Measurements from ENCODE around the gene PTCHD4. TPM values are rescaled to one million over a fixed set of nuclear protein-coding genes. Genes with fewer than 3 reads are reported as not detected.
"Not testable (repeated sequence)": the region's sequence is repeated elsewhere in the genome, so short reads cannot be mapped to it uniquely, and the experiment has no call there.

Gene PTCHD4
- total RNA-seq, 4 donors from 2014 or later = 2.7 to 4.2 (median 3.0) TPM

DNA sequence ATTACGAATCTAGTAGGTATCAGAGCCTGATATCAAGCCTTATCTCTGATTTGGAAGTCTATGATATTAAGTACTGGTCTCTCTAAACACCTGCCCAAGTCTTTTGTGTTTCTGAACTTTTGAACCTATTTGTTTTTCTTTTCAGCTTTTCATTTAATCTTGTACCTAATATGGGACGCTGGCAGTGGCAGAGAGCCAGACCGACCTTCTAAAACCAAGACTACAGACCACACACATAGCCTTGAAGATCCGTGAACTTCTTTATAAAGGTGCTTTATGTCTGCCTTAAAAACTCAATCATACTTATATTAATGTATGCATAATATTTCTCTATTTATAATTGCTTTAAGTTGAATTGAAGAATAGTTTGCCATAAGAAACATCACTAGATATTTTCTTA, 12.6 kb upstream of the PTCHD4 start:
- H3K27me3 ChIP-seq = no peaks in the 10 kb centered on the region
- WGBS, 2 donors = 57 to 70% methylated on average over 4 of the region's 4 CpGs

DNA sequence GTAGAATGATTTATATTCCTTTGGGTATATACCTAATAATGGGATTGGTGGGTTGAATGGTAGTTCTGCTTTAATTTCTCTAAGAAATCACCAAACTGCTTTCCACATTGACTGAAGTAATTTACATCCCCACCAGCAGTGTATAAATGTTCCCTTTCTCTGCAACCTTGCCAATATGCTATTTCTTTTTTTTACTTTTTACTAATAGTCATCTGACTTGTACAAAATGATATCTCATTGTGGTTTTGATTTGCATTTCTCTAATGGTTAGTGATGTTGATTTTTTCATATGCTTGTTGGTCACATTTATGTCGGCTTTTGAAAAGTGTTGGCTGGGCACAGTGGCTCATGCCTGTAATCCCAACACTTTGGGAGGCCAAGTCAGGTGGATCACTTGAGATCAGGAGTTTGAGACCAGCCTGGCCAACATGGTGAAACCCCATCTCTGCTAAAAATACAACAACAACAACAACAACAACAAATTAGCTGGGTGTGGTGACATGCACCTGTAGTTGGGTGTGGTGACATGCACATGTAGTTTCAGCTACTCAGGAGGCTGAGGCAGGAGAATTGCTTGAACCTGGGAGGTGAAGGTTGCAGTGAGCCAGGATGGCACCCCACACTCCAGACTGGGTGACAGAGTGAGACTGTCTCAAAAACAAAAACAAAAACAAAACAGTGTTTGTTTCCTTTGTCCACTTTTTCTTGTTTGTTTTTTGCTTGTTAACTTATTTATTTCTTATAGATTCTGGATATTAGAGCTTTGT, 11.2 kb upstream of the PTCHD4 start:
- WGBS, 2 donors = 44 to 83% methylated on average over 1 of the region's 1 CpG
- H3K9me3 ChIP-seq; H3K4me1 ChIP-seq; DNase-seq (ENCODE audit: low spot score in 2 of 2); H3K27ac ChIP-seq; H3K4me3 ChIP-seq; H3K27me3 ChIP-seq; H3K36me3 ChIP-seq: not testable (repeated sequence)

More for the DNA sequence above, 12.6 kb upstream of the PTCHD4 start:
- no peak for TF ChIP-seq EP300 (IDR thresholded peaks at IDR 0.05)
- TF ChIP-seq, protein P1, sequence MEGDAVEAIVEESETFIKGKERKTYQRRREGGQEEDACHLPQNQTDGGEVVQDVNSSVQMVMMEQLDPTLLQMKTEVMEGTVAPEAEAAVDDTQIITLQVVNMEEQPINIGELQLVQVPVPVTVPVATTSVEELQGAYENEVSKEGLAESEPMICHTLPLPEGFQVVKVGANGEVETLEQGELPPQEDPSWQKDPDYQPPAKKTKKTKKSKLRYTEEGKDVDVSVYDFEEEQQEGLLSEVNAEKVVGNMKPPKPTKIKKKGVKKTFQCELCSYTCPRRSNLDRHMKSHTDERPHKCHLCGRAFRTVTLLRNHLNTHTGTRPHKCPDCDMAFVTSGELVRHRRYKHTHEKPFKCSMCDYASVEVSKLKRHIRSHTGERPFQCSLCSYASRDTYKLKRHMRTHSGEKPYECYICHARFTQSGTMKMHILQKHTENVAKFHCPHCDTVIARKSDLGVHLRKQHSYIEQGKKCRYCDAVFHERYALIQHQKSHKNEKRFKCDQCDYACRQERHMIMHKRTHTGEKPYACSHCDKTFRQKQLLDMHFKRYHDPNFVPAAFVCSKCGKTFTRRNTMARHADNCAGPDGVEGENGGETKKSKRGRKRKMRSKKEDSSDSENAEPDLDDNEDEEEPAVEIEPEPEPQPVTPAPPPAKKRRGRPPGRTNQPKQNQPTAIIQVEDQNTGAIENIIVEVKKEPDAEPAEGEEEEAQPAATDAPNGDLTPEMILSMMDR (IDR thresholded peaks at IDR 0.05) = no peak
- no peak for TF ChIP-seq POLR2A (IDR thresholded peaks at IDR 0.05)
- Histone ChIP-seq H3K4me3 (no peak overlapping the region), H3K4me1 (no peaks in the 10 kb centered on the region), H3K36me3 (no peaks in the 10 kb centered on the region), H3K9me3 (no peaks in the 10 kb centered on the region), H3K27ac (no peak overlapping the region)
- no peak for DNase-seq (ENCODE audit: low spot score in 2 of 2)

DNA sequence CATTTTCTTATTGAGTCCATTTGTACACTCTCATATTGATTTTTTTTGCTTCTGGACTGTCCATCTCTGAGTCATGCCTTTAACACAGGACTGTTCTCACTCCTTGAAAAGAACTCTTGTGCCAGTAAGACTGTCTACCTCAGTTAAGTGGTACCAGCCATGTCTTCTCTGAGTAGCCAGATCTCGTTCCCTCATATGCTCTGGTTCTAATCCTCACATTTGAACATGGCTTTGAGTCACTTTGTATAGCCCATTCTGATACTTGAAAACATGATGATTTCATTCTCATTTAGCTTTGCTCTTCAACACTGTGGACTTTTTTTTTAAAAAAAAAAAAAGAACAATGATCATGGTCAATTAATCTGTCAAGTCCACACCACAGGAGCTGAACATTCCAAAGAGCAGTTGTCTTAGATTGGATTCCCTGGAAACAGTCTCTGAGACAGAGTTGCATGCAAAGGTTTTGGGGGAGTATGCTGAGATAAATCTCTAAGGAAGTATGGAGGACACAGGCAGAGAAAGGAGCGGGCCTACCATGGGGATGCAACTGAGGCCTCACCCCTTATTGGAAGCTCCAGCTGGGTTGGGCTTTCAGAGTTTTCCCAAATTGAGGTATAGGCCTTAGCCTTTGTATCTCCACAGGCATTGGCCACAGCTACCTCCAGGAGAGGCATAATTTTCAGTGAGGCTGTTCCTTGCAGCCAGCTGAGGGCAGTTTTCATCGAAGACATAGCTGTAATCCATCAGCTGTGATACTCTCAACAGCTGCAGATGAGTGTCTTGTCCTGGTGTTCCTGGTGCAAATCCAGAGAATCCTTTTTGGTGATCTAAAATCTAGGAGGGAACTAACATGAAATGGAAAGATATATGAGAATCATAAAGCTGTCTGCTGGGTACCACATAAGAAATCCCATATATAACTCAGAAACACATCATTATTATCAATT, 6.0 kb upstream of the PTCHD4 start:
- Histone ChIP-seq H3K9me3 (no peaks in the 10 kb centered on the region), H3K4me3 (no peak overlapping the region), H3K4me1 (no peaks in the 10 kb centered on the region), H3K27ac (no peak overlapping the region), H3K36me3 (no peaks in the 10 kb centered on the region), H3K27me3 (no peaks in the 10 kb centered on the region)
- no peak for TF ChIP-seq EP300 (IDR thresholded peaks at IDR 0.05)
- no peak for TF ChIP-seq POLR2A (IDR thresholded peaks at IDR 0.05)
- TF ChIP-seq, protein P1 (IDR thresholded peaks at IDR 0.05) = no peak
- no peak for DNase-seq (ENCODE audit: low spot score in 2 of 2)
- 85 to 88% methylated on average over 3 of the region's 3 CpGs for WGBS, 2 donors

DNA sequence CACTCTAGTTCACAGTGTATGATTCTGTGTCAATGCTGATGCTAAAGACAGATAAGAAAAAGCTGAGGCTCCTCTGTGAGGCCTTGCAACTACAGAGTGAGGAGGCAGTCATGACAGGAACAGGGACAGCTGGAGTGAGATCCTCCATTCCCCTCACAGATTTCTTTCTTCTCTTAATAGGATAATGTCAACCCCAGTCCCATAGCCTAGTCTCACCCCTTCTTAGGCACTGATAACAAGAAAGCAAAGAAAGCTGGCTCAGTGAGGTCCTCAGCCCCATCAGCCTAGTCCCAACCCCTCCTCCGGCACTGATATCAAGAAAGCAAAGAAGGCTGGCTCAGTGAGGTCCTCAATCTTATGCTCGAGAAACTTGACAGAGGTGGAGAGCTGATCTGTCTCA, 2.1 kb upstream of the PTCHD4 start:
- H3K4me1 ChIP-seq = no peaks in the 10 kb centered on the region
- no peak overlapping the region for H3K4me3 ChIP-seq
- no peak overlapping the region for H3K27ac ChIP-seq
- no peaks in the 10 kb centered on the region for H3K9me3 ChIP-seq
- 92 to 93% methylated on average over 2 of the region's 2 CpGs for WGBS, 2 donors
- no peaks in the 10 kb centered on the region for H3K36me3 ChIP-seq
- TF ChIP-seq POLR2A (IDR thresholded peaks at IDR 0.05) = no peak
- no peak for TF ChIP-seq EP300 (IDR thresholded peaks at IDR 0.05)
- TF ChIP-seq, protein P1 (IDR thresholded peaks at IDR 0.05) = no peak
- no peaks in the 10 kb centered on the region for H3K27me3 ChIP-seq
- no peak for DNase-seq (ENCODE audit: low spot score in 2 of 2)

DNA sequence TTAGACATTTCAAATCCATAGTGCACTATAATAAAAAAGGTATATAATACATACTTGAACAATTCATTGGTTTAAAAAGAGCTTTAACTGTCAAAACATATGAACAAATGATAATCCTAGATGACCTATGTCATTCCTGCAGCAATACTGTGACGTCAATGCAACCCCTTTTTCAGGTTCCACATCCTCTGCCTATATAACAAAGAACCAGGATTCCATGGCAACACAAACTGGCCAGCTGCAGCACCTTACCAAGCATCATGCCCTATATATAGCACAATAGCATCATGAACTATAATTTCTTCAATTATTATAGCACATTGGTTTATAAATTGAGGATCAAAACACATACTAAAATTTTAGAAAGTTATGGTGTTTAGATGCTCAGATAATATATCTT, 578 bp upstream of the PTCHD4 start:
- 66 to 73% methylated on average over 1 of the region's 1 CpG for WGBS, 2 donors
- no peak overlapping the region for H3K4me3 ChIP-seq
- DNase-seq (ENCODE audit: low spot score in 2 of 2) = no peak

More for the DNA sequence above, 578 bp upstream of the PTCHD4 start:
- Histone ChIP-seq H3K36me3 (no peaks in the 10 kb centered on the region), H3K4me1 (no peaks in the 10 kb centered on the region), H3K27me3 (no peaks in the 10 kb centered on the region), H3K9me3 (no peaks in the 10 kb centered on the region), H3K27ac (no peak overlapping the region)
- TF ChIP-seq, protein P1 (IDR thresholded peaks at IDR 0.05) = no peak
- TF ChIP-seq EP300 (IDR thresholded peaks at IDR 0.05) (no peak), POLR2A (IDR thresholded peaks at IDR 0.05) (no peak)

Measured in tibial nerve (tissue), 4 donors.